Fibroblast of skin of scalp (primary cell): Measurements from ENCODE around the gene DLL3. TPM values are rescaled to one million over a fixed set of nuclear protein-coding genes. Genes with fewer than 3 reads are reported as not detected.
"Not testable (repeated sequence)": the region's sequence is repeated elsewhere in the genome, so short reads cannot be mapped to it uniquely, and the experiment has no call there.

Source experiments
- DNase-seq: peaks from one replicate; pipeline ENCODE4 v3.0.0-alpha.2; 2013
- polyA plus RNA-seq, 2 experiments: library from polyadenylated mRNA; unstranded; fragments of 120-200 nt; gene quantifications; one replicate each; pipeline ENCODE4 v1.2.1, GENCODE V29; 2013; ENCODE audit not compliant: insufficient read length in 2 of 2

The DLL3 gene, protein sequence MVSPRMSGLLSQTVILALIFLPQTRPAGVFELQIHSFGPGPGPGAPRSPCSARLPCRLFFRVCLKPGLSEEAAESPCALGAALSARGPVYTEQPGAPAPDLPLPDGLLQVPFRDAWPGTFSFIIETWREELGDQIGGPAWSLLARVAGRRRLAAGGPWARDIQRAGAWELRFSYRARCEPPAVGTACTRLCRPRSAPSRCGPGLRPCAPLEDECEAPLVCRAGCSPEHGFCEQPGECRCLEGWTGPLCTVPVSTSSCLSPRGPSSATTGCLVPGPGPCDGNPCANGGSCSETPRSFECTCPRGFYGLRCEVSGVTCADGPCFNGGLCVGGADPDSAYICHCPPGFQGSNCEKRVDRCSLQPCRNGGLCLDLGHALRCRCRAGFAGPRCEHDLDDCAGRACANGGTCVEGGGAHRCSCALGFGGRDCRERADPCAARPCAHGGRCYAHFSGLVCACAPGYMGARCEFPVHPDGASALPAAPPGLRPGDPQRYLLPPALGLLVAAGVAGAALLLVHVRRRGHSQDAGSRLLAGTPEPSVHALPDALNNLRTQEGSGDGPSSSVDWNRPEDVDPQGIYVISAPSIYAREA
- 0.71 TPM for polyA plus RNA-seq (2013, experiment 1 of 2; ENCODE audit: insufficient read length)
- 0.57 TPM for polyA plus RNA-seq (2013, experiment 2 of 2; ENCODE audit: insufficient read length)

- no peak for DNase-seq
Observed at GRCh38 chr19:39498798-39499642, at the start of gene DLL3. DLL3 (plus strand) TSS chr19:39498947; CDS start chr19:39498975, 28 bp downstream.

DNA sequence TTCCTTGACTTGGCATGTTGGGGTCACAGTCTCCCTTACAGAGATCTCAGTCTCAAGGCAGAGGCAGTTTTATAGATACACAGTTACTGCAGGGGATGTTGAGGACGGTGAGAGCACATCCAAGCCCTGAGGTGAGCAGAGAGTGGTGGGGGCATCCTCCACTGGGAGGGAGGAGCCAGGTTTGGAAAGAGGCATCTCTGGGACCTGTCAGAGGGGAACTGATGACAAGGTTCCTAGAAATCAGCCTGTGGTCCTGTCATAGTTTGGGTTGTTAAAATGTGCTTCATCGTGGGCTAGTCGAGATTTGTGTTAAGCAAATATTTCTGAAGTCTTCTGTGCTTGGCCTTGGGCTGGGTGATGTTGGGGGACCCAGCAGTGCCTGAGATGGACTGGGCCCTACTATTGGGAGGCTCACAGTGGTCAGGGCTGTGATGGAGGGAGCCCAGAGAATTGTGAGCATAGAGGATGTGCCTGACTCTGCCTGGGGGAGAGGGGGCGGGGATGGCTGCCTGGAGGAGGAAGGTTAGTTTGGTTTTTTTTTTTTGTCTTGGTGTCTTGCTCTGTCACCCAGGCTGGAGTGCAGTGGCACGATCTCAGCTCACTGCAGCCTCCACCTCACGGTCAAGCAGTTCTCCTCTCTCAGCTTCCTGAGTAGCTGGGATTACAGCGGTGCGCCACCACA lies 49.5 kb upstream of the DLL3 start:
- no peak for DNase-seq

GRCh38 chr19:39451257-39451656 lies 47.5 kb upstream of the DLL3 start:
- not testable (repeated sequence) for DNase-seq

DNA sequence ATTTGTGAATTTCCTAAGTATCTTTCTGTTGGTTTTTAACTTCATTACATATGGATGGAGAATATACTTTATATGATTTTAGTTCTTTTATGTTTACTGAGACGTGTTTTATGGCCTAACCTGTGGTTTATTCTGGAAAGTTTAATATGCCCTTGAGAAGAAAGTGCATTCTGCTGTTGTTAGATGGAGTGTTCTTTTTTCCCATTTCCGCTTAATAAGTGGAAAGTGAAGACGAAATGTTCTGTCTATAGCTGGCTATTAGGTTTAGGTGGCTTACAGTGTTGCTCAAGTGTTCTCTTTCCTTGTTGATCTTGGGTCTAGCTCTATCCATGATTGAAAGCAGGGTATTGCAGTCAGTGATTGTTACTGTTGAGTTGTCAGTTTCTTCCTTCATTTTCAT lies 35.3 kb upstream of the DLL3 start:
- DNase-seq = no peak

- DNase-seq = no peak
Observed at GRCh38 chr19:39465956-39466747, 32.6 kb upstream of the DLL3 start.

DNA sequence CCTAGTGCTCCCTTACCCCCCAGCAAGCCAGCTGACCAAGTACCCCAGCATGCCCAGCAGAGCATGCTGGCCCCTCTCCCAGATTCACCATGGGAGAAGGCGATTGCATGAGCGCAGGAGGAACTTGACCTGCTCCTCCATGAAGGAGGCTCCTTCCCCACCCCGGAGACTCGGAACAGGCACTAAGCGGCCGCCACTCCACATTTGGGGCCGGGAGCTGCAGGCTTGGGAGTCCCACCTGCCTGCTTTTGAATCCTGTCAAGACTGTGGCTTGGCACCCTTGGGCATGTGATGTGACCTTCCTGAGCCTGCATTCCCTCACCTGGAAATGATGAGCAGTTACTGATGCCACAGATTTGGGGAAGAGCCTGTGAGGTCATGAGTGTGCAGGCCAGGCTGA lies 30.8 kb upstream of the DLL3 start:
- DNase-seq = no peak

DNA sequence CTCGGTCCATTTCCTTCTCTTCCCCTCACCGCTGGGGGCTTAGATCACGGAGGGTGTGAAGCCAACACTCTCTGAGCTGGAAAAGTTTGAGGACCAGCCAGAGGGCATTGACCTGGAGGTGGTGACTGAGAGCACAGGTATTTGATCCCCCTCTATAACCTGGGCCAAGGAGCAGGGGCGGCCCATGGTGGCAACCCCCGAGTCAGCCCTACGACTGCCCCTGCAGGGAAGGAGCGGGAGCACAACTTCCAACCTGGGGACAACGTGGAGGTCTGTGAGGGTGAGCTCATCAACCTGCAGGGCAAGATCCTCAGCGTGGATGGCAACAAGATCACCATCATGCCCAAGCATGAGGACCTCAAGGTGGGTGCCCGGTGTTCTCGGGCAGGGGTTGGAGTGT lies 29.7 kb upstream of the DLL3 start:
- DNase-seq = no peak

- DNase-seq = no peak
Observed at GRCh38 chr19:39469567-39469966, 29.2 kb upstream of the DLL3 start.

DNA sequence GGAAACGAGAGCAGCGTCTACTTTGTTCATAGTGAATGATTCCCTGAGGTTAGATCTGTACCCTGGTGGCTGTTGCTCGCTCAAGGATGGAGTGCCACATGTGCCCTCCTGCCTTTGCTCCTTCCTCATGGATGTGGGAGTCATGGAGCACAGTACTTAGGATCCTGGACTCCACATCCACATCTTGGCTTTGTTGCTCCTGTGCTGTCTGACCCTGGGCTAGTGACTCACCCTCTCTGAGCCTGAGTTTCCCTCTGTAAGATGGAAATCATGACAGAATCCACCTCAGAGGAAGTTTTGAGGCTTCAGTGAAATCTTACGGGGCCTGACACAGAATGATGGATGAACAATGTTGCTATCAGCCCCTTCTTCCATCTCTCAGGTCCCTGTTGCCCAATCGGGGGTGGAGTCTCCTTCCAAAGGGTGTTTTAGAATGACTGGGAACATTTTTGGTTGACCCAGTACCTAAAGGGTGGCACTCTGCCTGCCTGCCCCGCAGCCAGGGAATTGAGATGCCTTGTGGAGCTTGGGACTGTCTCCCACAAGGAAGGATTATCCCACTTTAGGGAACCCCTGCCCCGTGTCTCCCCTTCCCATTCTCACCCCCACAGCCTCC lies 27.9 kb upstream of the DLL3 start:
- DNase-seq = no peak

- DNase-seq = no peak
Observed at GRCh38 chr19:39471756-39472536, 26.8 kb upstream of the DLL3 start.

- no peak for DNase-seq
Observed at GRCh38 chr19:39472746-39473442, 25.9 kb upstream of the DLL3 start.

- no peak for DNase-seq
Observed at GRCh38 chr19:39473443-39473960, 25.2 kb upstream of the DLL3 start.

- DNase-seq = peak; percentile 35
Observed at GRCh38 chr19:39474139-39474620, 24.6 kb upstream of the DLL3 start.

DNA sequence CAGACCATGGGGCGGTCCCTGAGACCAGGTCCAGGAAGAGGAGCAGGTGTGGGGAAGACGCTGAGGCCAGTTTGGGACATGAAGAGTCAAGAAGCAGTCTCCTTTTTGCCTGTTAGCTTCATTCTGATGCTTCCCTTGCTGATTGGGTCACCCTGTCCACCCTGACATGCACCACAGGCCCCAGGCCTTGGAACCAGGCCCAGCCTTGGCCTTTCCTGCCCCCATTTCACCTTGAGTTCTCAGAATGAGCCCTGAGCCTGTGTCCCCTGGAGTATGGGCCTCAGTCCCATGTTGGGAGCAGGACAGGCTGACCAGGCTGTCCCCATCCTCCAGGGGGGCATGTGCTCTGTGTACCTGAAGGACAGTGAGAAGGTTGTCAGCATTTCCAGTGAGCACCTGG lies 23.0 kb upstream of the DLL3 start:
- no peak for DNase-seq

DNA sequence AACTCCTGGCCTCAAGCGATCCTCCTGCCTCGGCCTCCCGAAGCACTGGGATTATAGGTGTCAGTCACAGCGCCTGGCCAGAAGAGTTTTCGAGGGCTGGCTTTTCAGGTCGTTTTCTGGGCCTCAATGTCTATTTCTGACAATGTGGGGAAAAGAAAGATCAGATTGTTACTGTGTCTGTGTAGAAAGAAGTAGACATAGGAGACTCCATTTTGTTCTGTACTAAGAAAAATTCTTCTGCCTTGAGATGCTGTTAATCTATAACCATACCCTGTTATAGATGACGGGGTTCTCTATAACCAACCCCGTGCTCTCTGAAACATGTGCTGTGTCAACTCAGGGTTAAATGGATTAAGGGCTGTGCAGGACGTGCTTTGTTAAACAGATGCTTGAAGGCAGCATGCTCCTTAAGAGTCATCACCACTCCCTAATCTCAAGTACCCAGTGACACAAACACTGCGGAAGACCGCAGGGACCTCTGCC lies 19.4 kb upstream of the DLL3 start:
- not testable (repeated sequence) for DNase-seq

- no peak for DNase-seq
Observed at GRCh38 chr19:39479916-39480315, 18.8 kb upstream of the DLL3 start.

GRCh38 chr19:39480337-39481228 lies 18.2 kb upstream of the DLL3 start, which contains the start of gene TIMM50:
TIMM50 (plus strand) TSS chr19:39480838; CDS start chr19:39480854, 16 bp downstream.
- DNase-seq = peak; percentile 96

- DNase-seq = no peak
Observed at GRCh38 chr19:39481229-39481545, 17.6 kb upstream of the DLL3 start.
